Prostate gland (tissue), 2 donors: ENCODE measurements around the gene ABL2.

Experiments used
- POLR2AphosphoS5 ChIP-seq: sonication (generic); formaldehyde crosslinking; IDR thresholded peaks from one replicate; pipeline ENCODE4 v1.6.1; 2017; ENCODE audit warnings: antibody characterized with exemption
- TF ChIP-seq, protein P1 (sequence below), 4 experiments: fragments of 200-600 bp in 2 of 4; fragments of 450-650 bp in 2 of 4; sonication (generic) in 2 of 4; IDR thresholded peaks; 1 replicate in 3 of 4; 2 replicates in 1 of 4; pipeline ENCODE4 v1.5.1; 2016 to 2019; ENCODE audit warnings: antibody characterized with exemption in 4 of 4, mild to moderate bottlenecking in 2 of 4, moderate library complexity in 2 of 4

DNA sequence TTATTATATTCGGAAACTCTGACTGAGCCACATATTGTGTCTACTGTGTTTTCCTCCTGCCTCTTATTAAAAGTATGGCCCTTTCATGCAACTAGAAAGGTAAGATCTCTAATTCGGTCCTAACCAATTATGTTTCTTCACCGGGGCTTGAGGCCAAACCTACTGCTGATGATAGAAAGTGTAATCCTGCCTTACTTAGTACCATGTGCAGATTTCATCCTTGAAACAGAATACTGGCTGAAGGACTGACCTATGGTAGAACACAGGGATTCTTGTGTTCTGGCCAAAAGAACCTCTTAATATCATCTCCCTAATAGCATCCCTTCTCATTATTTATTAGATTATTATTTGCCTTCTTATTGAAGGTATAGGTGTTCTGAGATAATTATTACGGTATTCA is 75.0 kb downstream of the ABL2 start:
- no peak for TF ChIP-seq POLR2AphosphoS5
- TF ChIP-seq, protein P1, sequence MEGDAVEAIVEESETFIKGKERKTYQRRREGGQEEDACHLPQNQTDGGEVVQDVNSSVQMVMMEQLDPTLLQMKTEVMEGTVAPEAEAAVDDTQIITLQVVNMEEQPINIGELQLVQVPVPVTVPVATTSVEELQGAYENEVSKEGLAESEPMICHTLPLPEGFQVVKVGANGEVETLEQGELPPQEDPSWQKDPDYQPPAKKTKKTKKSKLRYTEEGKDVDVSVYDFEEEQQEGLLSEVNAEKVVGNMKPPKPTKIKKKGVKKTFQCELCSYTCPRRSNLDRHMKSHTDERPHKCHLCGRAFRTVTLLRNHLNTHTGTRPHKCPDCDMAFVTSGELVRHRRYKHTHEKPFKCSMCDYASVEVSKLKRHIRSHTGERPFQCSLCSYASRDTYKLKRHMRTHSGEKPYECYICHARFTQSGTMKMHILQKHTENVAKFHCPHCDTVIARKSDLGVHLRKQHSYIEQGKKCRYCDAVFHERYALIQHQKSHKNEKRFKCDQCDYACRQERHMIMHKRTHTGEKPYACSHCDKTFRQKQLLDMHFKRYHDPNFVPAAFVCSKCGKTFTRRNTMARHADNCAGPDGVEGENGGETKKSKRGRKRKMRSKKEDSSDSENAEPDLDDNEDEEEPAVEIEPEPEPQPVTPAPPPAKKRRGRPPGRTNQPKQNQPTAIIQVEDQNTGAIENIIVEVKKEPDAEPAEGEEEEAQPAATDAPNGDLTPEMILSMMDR (IDR thresholded peaks at IDR 0.05), result no peak
